OCI-LY7 (cell line): ENCODE data around the gene ANKRD22.

Experiments
- CTCF ChIP-seq: fragments of 200-600 bp; sonication (generic); conservative IDR thresholded peaks from 2 replicates; pipeline ENCODE4 v1.5.1; 2014; ENCODE audit warnings: mild to moderate bottlenecking, antibody characterized with exemption, low read length, moderate library complexity, mixed read lengths
- EZH2phosphoT487 ChIP-seq: fragments of 200-600 bp; sonication (generic); IDR thresholded peaks from 2 replicates; pipeline ENCODE4 v1.6.1; 2018; ENCODE audit warnings: low read depth, borderline replicate concordance, mild to moderate bottlenecking, mixed run types, antibody characterized with exemption, low read length, moderate library complexity, mixed read lengths

GRCh38 chr10:88889559-88890337, 38.1 kb upstream of the ANKRD22 start:
- TF ChIP-seq CTCF (no peak), EZH2phosphoT487 (no peak)
